AG04450 (cell line): Measurements from ENCODE around the gene SLC30A3. TPM values are rescaled to one million over a fixed set of nuclear protein-coding genes. Genes with fewer than 3 reads are reported as not detected.
"Not testable (repeated sequence)": the region's sequence is repeated elsewhere in the genome, so short reads cannot be mapped to it uniquely, and the experiment has no call there.

Source experiments
- CTCF ChIA-PET: fragments of 300-600, 350-600 bp; formaldehyde crosslinking; extraction: SDS; loops from one replicate; lab custom pipeline; 2022; ENCODE audit warnings: antibody characterized with exemption, inconsistent platforms; lab: Charles Lee
- POLR2A ChIA-PET: fragments of 350-600 bp; formaldehyde crosslinking; extraction: SDS; loops from one replicate; lab custom pipeline; 2021; ENCODE audit warnings: antibody characterized with exemption, inconsistent platforms; lab: Yijun Ruan, JAX
- DNase-seq: peaks from one replicate; pipeline ENCODE4 v3.0.0-alpha.2; 2011; ENCODE audit warnings: low read depth, low spot score
- H3K27ac ChIP-seq: one replicate; pipeline ENCODE4 v1.5.1; 2012; ENCODE audit warnings: low read depth, low read length, control low read depth
- H3K27me3 ChIP-seq: one replicate; pipeline ENCODE4 v1.6.0; 2012; ENCODE audit warnings: low read length; ENCODE audit not compliant: control insufficient read depth, insufficient read depth
- H3K4me3 ChIP-seq: 2 replicates; pipeline ENCODE4 v1.5.1; 2011; ENCODE audit warnings: mild to moderate bottlenecking, low read depth, low read length, control low read depth
- H3K9me3 ChIP-seq: 2 replicates; pipeline ENCODE4 v1.5.1; 2012; ENCODE audit warnings: low read length; ENCODE audit not compliant: control insufficient read depth, insufficient read depth
- polyA plus RNA-seq: library from polyadenylated mRNA; depleted of rRNA; stranded (reverse); fragments of >200 nt; gene quantifications from 2 replicates; pipeline ENCODE4 v1.2.3, GENCODE V29; 2011
- TF ChIP-seq, protein P1 (sequence below): IDR thresholded peaks from 2 replicates; pipeline ENCODE4 v1.5.1; 2011; ENCODE audit warnings: low read depth, low read length, control low read depth, inconsistent platforms

Gene SLC30A3
- polyA plus RNA-seq, 1 experiment, result 0.07 TPM

DNA sequence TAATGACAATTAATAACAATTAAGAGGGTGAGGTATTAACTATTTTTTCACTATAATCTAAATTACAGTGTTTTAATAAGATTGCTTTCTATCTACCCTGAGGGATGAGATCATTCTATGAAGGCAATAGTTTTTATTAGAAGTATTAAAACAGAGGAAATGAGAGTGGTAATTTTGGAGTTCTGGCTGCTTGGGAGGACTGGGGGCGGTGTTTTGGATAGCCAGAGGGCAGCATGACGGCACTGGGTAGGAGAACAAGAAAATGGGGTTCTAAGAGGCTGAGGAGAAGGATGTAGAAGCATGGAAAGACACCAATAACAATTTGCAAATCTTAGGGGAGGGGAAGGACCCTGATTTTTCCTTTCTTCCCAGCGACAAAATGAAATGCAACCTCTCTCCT lies 7.3 kb upstream of the SLC30A3 start:
- ChIA-PET POLR2A (interaction anchor here (0.9 kb wide), 1 partner anchor 63 kb away, joined by 3 read pairs; no protein-coding TSS in a partner anchor), CTCF (interaction anchor here (4.2 kb wide), 1 partner anchor 11 kb away, joined by 45 read pairs; the partner anchor contains the start of gene TRIM54)
- TF ChIP-seq, protein P1, sequence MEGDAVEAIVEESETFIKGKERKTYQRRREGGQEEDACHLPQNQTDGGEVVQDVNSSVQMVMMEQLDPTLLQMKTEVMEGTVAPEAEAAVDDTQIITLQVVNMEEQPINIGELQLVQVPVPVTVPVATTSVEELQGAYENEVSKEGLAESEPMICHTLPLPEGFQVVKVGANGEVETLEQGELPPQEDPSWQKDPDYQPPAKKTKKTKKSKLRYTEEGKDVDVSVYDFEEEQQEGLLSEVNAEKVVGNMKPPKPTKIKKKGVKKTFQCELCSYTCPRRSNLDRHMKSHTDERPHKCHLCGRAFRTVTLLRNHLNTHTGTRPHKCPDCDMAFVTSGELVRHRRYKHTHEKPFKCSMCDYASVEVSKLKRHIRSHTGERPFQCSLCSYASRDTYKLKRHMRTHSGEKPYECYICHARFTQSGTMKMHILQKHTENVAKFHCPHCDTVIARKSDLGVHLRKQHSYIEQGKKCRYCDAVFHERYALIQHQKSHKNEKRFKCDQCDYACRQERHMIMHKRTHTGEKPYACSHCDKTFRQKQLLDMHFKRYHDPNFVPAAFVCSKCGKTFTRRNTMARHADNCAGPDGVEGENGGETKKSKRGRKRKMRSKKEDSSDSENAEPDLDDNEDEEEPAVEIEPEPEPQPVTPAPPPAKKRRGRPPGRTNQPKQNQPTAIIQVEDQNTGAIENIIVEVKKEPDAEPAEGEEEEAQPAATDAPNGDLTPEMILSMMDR, result no peak
- DNase-seq, result no peak
- Histone ChIP-seq H3K27ac (no peak overlapping the region), H3K27me3 (peaks cover 27% of the 10 kb centered on the region), H3K4me3 (no peak overlapping the region), H3K9me3 (no peaks in the 10 kb centered on the region)

DNA sequence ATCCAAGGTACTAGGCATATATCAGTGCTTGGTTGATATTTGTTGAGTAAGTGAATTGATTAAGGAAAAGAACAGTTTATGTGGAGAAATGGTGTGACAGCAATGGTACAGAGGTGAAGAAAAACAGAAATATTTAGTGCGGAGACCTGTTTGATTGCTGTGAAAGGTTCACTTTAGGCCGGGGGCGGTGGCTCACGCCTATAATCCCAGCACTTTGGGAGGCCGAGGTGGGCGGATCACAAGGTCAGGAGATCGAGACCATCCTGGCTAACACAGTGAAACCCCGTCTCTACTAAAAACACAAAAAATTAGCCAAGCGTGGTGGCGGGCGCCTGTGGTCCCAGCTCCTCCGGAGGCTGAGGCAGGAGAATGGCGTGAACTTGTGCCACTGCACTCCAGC lies 5.4 kb upstream of the SLC30A3 start:
- POLR2A ChIA-PET, DNase-seq, H3K4me3 ChIP-seq, H3K9me3 ChIP-seq, H3K27ac ChIP-seq: not testable (repeated sequence)
- CTCF ChIA-PET, result interaction anchor here (0.8 kb wide), 1 partner anchor 11 kb away, joined by 5 read pairs; no protein-coding TSS in a partner anchor
- peaks cover 44% of the 10 kb centered on the region for H3K27me3 ChIP-seq

DNA sequence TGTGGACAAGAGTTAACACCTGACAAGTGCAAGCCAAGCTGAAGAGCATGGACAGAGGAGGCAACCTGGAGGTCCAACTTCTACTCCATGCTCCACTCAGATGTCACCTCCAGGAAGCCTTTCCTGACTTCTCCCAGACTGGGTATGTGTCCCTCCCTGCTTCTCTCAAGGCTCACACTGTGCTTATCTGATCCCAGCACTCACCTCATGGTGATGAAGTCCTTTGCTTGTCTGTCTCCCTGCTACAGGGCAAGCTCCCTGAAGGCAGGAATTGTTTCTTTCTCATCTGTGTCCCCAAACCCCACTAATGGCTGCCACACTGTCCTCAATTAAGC lies 2.7 kb upstream of the SLC30A3 start:
- CTCF ChIA-PET, result interaction anchor here (0.7 to 3.3 kb wide), 10 partner anchors 8 to 55 kb away, joined by 3 to 64 read pairs (median 4); partner anchors contain the start of genes DNAJC5G and TRIM54
- POLR2A ChIA-PET, result no interaction called here
- H3K9me3 ChIP-seq, result no peaks in the 10 kb centered on the region
- DNase-seq, result no peak
- H3K27ac ChIP-seq, result no peak overlapping the region
- H3K4me3 ChIP-seq, result no peak overlapping the region
- peaks cover 64% of the 10 kb centered on the region for H3K27me3 ChIP-seq
- TF ChIP-seq, protein P1, result no peak

DNA sequence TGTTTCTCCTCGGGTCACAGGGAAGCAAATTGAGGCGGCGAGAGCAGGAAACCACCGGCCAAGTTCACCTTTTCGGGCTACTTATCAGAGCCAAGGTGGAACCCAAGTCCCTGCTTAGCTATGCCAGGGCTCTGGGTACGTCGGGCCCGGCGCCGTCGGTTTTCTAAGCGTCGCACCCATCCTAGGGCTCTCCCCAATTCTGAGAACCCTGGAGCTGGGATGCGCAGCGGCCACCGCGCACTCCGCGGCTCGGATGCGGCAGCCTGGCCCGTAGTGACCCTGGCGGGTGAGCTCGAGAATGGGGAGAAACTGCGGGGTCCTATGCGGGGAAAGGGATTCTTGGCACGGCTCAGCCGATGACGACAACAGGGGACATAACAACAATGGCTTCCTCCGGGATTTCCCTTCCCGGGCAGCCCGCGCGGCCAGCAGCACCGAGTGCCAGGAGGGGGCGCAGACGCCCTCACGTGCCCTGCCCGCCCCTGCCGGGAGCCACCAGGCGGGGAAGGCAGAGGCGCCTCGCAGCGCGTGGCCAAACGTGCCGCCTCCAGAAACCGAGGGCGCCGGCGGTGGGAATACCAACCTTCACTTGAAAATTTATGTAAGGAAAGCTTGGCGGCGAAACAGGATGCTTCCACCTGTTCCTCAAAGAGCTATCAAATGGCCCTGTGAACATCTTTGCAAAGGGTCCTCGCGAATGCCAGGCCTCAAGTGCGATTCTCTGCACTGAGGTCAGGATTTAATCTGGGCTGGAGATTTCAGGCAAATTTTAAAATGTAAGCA lies 2.1 kb upstream of the SLC30A3 start:
- Histone ChIP-seq H3K27ac (no peak overlapping the region), H3K9me3 (no peaks in the 10 kb centered on the region), H3K4me3 (peak overlapping the region; percentile 45), H3K27me3 (peaks cover 69% of the 10 kb centered on the region)
- TF ChIP-seq, protein P1, result peak; percentile 60
- no peak for DNase-seq
- ChIA-PET CTCF (interaction anchor here (0.7 to 3.3 kb wide), 10 partner anchors 9 to 54 kb away, joined by 3 to 64 read pairs (median 4); partner anchors contain the start of genes DNAJC5G and TRIM54), POLR2A (no interaction called here)

DNA sequence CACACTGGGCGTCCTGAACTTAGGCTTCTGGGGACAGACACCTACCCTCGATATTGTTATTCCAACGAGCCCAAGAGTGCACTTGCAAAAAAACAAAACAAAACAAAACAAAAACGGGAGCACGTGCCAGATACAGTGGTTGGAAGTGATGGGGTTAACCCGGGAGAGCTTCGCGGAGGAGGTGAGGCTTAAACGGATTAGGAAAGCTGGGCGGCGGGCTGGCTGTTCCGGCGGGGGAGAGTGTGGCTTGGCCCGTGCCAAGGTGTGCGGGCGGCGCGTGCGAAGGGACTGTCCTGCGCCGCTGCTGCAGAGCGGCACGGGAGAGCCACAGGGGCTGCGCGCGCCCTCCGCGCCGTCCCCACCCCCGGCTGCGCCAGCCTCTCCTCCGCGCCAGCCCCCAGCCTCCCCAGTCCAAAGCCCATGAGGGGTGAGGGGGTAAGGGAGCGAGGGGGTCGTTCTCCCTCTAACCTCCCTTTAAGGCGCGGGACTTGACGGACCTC lies 1.5 kb upstream of the SLC30A3 start:
- POLR2A ChIA-PET, result no interaction called here
- TF ChIP-seq, protein P1, result no peak
- CTCF ChIA-PET, result interaction anchor here (1.5 to 3.3 kb wide), 3 partner anchors 10 to 40 kb away, joined by 5 to 64 read pairs (median 24); partner anchors contain the start of gene TRIM54
- H3K27me3 ChIP-seq, result peaks cover 76% of the 10 kb centered on the region
- no peak for DNase-seq
- no peak overlapping the region for H3K4me3 ChIP-seq
- H3K27ac ChIP-seq, result no peak overlapping the region
- H3K9me3 ChIP-seq, result no peaks in the 10 kb centered on the region
